ENCODE data around the gene ATP10A. TPM values are rescaled to one million over a fixed set of nuclear protein-coding genes. Genes with fewer than 3 reads are reported as not detected.

Gene ATP10A
- total and polyA plus RNA-seq, 2 donors from 2014 or later, result 4.0 to 6.8 TPM

DNA sequence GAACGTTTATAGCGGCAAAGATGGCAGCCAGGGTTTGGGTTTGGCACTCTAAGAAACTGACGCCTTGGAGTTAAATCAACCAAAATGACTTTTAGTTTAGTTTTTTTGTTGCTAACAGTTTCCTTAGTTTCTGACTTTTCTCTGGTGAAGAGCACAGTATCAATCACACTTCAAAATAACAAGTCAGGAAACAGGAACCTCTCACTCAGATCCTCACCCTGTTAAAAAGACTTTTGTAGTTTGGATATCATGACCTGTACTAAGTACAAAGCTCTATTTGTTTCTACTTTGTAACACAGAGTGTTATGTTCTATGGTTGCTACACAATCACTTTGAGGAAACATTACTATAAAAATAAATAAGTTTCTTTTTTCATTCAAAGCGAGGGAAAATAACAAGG is 51.1 kb downstream of the ATP10A start:
- no peak overlapping the region for H3K27ac ChIP-seq (ENCODE audit: low read depth in 2 of 2, low read length in 2 of 2)
- TF ChIP-seq, protein P1, sequence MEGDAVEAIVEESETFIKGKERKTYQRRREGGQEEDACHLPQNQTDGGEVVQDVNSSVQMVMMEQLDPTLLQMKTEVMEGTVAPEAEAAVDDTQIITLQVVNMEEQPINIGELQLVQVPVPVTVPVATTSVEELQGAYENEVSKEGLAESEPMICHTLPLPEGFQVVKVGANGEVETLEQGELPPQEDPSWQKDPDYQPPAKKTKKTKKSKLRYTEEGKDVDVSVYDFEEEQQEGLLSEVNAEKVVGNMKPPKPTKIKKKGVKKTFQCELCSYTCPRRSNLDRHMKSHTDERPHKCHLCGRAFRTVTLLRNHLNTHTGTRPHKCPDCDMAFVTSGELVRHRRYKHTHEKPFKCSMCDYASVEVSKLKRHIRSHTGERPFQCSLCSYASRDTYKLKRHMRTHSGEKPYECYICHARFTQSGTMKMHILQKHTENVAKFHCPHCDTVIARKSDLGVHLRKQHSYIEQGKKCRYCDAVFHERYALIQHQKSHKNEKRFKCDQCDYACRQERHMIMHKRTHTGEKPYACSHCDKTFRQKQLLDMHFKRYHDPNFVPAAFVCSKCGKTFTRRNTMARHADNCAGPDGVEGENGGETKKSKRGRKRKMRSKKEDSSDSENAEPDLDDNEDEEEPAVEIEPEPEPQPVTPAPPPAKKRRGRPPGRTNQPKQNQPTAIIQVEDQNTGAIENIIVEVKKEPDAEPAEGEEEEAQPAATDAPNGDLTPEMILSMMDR (IDR thresholded peaks at IDR 0.05; ENCODE audit: borderline replicate concordance, extremely low read depth, insufficient read depth), result no peak
- no peak for FAIRE-seq

DNA sequence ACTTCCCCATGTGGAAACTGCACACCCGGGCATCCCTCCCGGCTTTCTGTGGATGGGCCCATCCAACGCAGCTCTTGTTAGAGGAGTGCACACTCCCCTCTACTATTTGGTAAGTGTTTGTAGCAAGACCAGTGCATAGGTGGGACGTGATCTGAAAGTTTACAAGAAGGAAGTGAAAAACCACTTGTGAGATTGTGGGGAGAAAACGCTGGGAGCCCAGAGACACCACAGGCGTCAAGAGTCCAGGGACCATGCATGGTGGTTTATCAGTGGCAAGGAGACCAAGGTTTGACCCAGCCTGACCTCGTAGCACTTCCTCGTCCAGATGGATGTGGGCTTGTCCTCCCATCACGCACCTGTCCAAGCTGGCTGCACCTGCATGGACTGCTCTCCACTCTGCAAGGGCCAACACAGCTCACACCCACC is 51.6 kb downstream of the ATP10A start:
- FAIRE-seq (no peak), DNase-seq (no peak)
- no peaks in the 10 kb centered on the region for H3K36me3 ChIP-seq (ENCODE audit: control insufficient read depth in 2 of 3, insufficient read depth in 3 of 3, low read length in 3 of 3)
- no peaks in the 10 kb centered on the region for H3K4me1 ChIP-seq (ENCODE audit: control insufficient read depth in 2 of 3, insufficient read depth in 2 of 3, low read depth in 1 of 3, low read length in 3 of 3)
- H3K9me3 ChIP-seq (ENCODE audit: control insufficient read depth in 2 of 3, insufficient read depth in 1 of 3, low read length in 3 of 3), result no peaks in the 10 kb centered on the region
- intact Hi-C loops (cut with DNase I), result no loop called here
- no peak overlapping the region for H3K9ac ChIP-seq (ENCODE audit: low read length in 3 of 3)
- H3K27ac ChIP-seq (ENCODE audit: low read depth in 2 of 2, low read length in 2 of 2), result no peak overlapping the region
- TF ChIP-seq, protein P1 (IDR thresholded peaks at IDR 0.05; ENCODE audit: borderline replicate concordance, extremely low read depth, insufficient read depth), result no peak
- H3K27me3 ChIP-seq (ENCODE audit: control insufficient read depth, insufficient read depth, low read length), result no peaks in the 10 kb centered on the region
- H3K4me3 ChIP-seq (ENCODE audit: low read length in 3 of 3), result no peak overlapping the region

More for the DNA sequence above, 51.1 kb downstream of the ATP10A start:
- Histone ChIP-seq H3K36me3 (ENCODE audit: control insufficient read depth in 2 of 3, insufficient read depth in 3 of 3, low read length in 3 of 3) (no peaks in the 10 kb centered on the region), H3K4me1 (ENCODE audit: control insufficient read depth in 2 of 3, insufficient read depth in 2 of 3, low read depth in 1 of 3, low read length in 3 of 3) (no peaks in the 10 kb centered on the region), H3K9me3 (ENCODE audit: control insufficient read depth in 2 of 3, insufficient read depth in 1 of 3, low read length in 3 of 3) (no peaks in the 10 kb centered on the region), H3K27me3 (ENCODE audit: control insufficient read depth, insufficient read depth, low read length) (no peaks in the 10 kb centered on the region), H3K9ac (ENCODE audit: low read length in 3 of 3) (no peak overlapping the region), H3K4me3 (ENCODE audit: low read length in 3 of 3) (no peak overlapping the region)
- DNase-seq, result no peak
- intact Hi-C loops (cut with DNase I), result no loop called here

DNA sequence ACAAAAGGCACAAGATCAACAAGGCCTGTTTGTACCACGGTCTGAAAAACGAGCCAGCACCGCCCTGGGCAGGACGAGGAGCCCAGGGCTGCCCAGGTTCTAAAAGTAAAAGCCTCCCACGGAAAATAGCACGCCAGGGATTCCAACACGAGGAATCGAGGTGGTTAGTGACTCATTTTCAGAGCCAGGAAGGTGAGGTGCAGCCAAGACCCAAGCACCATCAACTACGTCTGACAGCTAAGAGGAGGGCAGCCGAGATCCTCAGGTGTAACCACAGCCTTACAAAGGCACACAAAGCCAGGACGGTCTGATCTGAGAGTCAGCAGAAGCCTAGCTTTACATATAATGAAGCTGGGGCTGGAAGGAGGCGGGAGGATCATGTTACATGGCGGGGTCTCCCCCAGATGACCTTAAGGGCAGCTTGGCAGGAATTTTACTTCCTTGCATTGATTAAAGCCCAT is 52.5 kb downstream of the ATP10A start:
- no peak for FAIRE-seq
- Histone ChIP-seq H3K4me1 (ENCODE audit: control insufficient read depth in 2 of 3, insufficient read depth in 2 of 3, low read depth in 1 of 3, low read length in 3 of 3) (no peaks in the 10 kb centered on the region), H3K27ac (ENCODE audit: low read depth in 2 of 2, low read length in 2 of 2) (no peak overlapping the region), H3K36me3 (ENCODE audit: control insufficient read depth in 2 of 3, insufficient read depth in 3 of 3, low read length in 3 of 3) (no peaks in the 10 kb centered on the region), H3K27me3 (ENCODE audit: control insufficient read depth, insufficient read depth, low read length) (no peaks in the 10 kb centered on the region), H3K9me3 (ENCODE audit: control insufficient read depth in 2 of 3, insufficient read depth in 1 of 3, low read length in 3 of 3) (no peaks in the 10 kb centered on the region), H3K9ac (ENCODE audit: low read length in 3 of 3) (no peak overlapping the region), H3K4me3 (ENCODE audit: low read length in 3 of 3) (no peak overlapping the region)
- TF ChIP-seq, protein P1 (IDR thresholded peaks at IDR 0.05; ENCODE audit: borderline replicate concordance, extremely low read depth, insufficient read depth), result no peak
- peak in 3 of 5 donors; percentile 46 to 57 (median 57) for DNase-seq
- intact Hi-C loops (cut with DNase I), result no loop called here

GRCh38 chr15:25810154-25810553 is 53.0 kb downstream of the ATP10A start:
- Histone ChIP-seq H3K4me3 (ENCODE audit: low read length in 3 of 3) (no peak overlapping the region), H3K9ac (ENCODE audit: low read length in 3 of 3) (no peak overlapping the region), H3K27me3 (ENCODE audit: control insufficient read depth, insufficient read depth, low read length) (no peaks in the 10 kb centered on the region), H3K9me3 (ENCODE audit: control insufficient read depth in 2 of 3, insufficient read depth in 1 of 3, low read length in 3 of 3) (no peaks in the 10 kb centered on the region), H3K36me3 (ENCODE audit: control insufficient read depth in 2 of 3, insufficient read depth in 3 of 3, low read length in 3 of 3) (no peaks in the 10 kb centered on the region), H3K4me1 (ENCODE audit: control insufficient read depth in 2 of 3, insufficient read depth in 2 of 3, low read depth in 1 of 3, low read length in 3 of 3) (no peaks in the 10 kb centered on the region), H3K27ac (ENCODE audit: low read depth in 2 of 2, low read length in 2 of 2) (no peak overlapping the region)
- TF ChIP-seq, protein P1 (IDR thresholded peaks at IDR 0.05; ENCODE audit: borderline replicate concordance, extremely low read depth, insufficient read depth), result no peak
- FAIRE-seq, result no peak
- no peak for DNase-seq
- intact Hi-C loops (cut with DNase I), result no loop called here
